ENCODE results near the gene PLEK. TPM values are rescaled to one million over a fixed set of nuclear protein-coding genes. Genes with fewer than 3 reads are reported as not detected.

Gene PLEK
- polyA plus RNA-seq, 2 of the 4 experiments (the other 2 are of a cell fraction) = 0.04 TPM; not detected in 1

GRCh38 chr2:68391099-68391498, 26.0 kb downstream of the PLEK start:
- no peaks in the 10 kb centered on the region for H3K9me3 ChIP-seq
- H3K4me3 ChIP-seq = no peak overlapping the region
- CTCF ChIA-PET = interaction anchor here (1.0 kb wide), 1 partner anchor 12 kb away, joined by 3 read pairs; no protein-coding TSS in a partner anchor
- H3K4me1 ChIP-seq = no peaks in the 10 kb centered on the region
- DNase-seq (ENCODE audit: low read depth in 1 of 2, low spot score in 1 of 2) (no peak), ATAC-seq (no peak), FAIRE-seq (no peak)
- POLR2A ChIA-PET = no interaction called here
- no peak overlapping the region for H3K27ac ChIP-seq
- no peak overlapping the region for H3K4me2 ChIP-seq
- WGBS (ENCODE audit: missing lambda C conversion rate) = 45% methylated on average over 2 of the region's 2 CpGs
- TF ChIP-seq POLR2AphosphoS2 (conservative IDR thresholded peaks at IDR 0.05; ENCODE audit: low read length) = no peak
- TF ChIP-seq HEYL (CRISPR knock-in tag; IDR thresholded peaks at IDR 0.05) = no peak
- no peak for TF ChIP-seq CBX2 (IDR thresholded peaks at IDR 0.05; ENCODE audit: borderline replicate concordance, low read depth)
- TF ChIP-seq HES2 (IDR thresholded peaks at IDR 0.05) = no peak
- no peak for TF ChIP-seq FOSL2 (IDR thresholded peaks at IDR 0.05)
- no peak for TF ChIP-seq FOSL2 (CRISPR knock-in tag; IDR thresholded peaks at IDR 0.05)
- no peak for TF ChIP-seq REST (IDR thresholded peaks at IDR 0.05)
- TF ChIP-seq MAX (IDR thresholded peaks at IDR 0.05) = no peak
- no peak for TF ChIP-seq CTCF (IDR thresholded peaks at IDR 0.05)
- TF ChIP-seq E2F6 (IDR thresholded peaks at IDR 0.05; ENCODE audit: borderline replicate concordance, low read depth) = no peak
- TF ChIP-seq HMGXB4 (CRISPR knock-in tag; IDR thresholded peaks at IDR 0.05; ENCODE audit: borderline replicate concordance) = no peak
- TF ChIP-seq SMC3 (IDR thresholded peaks at IDR 0.05) = no peak
- TF ChIP-seq MYC (IDR thresholded peaks at IDR 0.05; ENCODE audit: borderline replicate concordance, low read length) = no peak
- TF ChIP-seq SREBF2 (IDR thresholded peaks at IDR 0.05) = no peak

- WGBS (ENCODE audit: missing lambda C conversion rate) = 17% methylated on average over 2 of the region's 2 CpGs
- DNase-seq (ENCODE audit: low read depth in 1 of 2, low spot score in 1 of 2) (no peak), ATAC-seq (no peak), FAIRE-seq (no peak)
- Histone ChIP-seq H3K4me3 (no peak overlapping the region), H3K4me1 (no peaks in the 10 kb centered on the region), H3K4me2 (no peak overlapping the region), H3K27ac (no peak overlapping the region), H3K9me3 (no peaks in the 10 kb centered on the region)
- ChIA-PET POLR2A (no interaction called here), CTCF (interaction anchor here (0.7 kb wide), 1 partner anchor 53 kb away, joined by 3 read pairs; no protein-coding TSS in a partner anchor)
- TF ChIP-seq RFX5 (IDR thresholded peaks at IDR 0.05) (no peak), SREBF2 (IDR thresholded peaks at IDR 0.05) (no peak), FOSL2 (IDR thresholded peaks at IDR 0.05) (no peak), FOSL2 (CRISPR knock-in tag; IDR thresholded peaks at IDR 0.05) (no peak), CHD2 (IDR thresholded peaks at IDR 0.05; ENCODE audit: low read length, partially characterized antibody) (no peak), EHMT2 (IDR thresholded peaks at IDR 0.05; ENCODE audit: low read depth) (no peak), E2F6 (IDR thresholded peaks at IDR 0.05; ENCODE audit: borderline replicate concordance, low read depth) (no peak), HEYL (CRISPR knock-in tag; IDR thresholded peaks at IDR 0.05) (no peak), ESRRA (IDR thresholded peaks at IDR 0.05; ENCODE audit: borderline replicate concordance, low read length) (no peak)
Measured at GRCh38 chr2:68391869-68392268, 26.8 kb downstream of the PLEK start.

All from A549 (cell line).